ENCODE data around the gene MSI2.

The MSI2 gene

DNA sequence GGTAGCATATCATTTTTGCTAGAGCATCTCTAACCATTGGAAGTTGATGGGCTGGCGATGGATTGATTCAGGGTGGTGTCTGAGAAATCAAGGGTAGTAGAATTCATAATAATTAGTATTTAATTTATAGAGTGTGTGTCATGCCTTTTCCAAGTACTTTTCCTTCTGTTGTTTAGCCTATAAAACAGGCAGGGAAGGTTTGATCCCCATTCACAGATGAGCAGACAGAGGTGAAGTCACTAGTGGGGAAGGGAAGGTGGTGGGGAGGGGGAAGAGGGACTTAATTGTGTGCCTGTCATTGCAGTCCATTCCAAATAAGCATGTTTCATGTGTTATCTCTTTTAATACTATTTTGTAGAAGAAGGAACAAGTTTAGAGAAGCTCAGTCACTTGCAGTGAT, 131.3 kb downstream of the MSI2 start:
- TF ChIP-seq, protein P1, sequence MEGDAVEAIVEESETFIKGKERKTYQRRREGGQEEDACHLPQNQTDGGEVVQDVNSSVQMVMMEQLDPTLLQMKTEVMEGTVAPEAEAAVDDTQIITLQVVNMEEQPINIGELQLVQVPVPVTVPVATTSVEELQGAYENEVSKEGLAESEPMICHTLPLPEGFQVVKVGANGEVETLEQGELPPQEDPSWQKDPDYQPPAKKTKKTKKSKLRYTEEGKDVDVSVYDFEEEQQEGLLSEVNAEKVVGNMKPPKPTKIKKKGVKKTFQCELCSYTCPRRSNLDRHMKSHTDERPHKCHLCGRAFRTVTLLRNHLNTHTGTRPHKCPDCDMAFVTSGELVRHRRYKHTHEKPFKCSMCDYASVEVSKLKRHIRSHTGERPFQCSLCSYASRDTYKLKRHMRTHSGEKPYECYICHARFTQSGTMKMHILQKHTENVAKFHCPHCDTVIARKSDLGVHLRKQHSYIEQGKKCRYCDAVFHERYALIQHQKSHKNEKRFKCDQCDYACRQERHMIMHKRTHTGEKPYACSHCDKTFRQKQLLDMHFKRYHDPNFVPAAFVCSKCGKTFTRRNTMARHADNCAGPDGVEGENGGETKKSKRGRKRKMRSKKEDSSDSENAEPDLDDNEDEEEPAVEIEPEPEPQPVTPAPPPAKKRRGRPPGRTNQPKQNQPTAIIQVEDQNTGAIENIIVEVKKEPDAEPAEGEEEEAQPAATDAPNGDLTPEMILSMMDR (IDR thresholded peaks at IDR 0.05; ENCODE audit: control insufficient read depth, extremely low read depth, insufficient read depth): no peak
- no peak for DNase-seq (ENCODE audit: low read depth)
- H3K4me3 ChIP-seq (ENCODE audit: low read depth, low read length): no peak overlapping the region

DNA sequence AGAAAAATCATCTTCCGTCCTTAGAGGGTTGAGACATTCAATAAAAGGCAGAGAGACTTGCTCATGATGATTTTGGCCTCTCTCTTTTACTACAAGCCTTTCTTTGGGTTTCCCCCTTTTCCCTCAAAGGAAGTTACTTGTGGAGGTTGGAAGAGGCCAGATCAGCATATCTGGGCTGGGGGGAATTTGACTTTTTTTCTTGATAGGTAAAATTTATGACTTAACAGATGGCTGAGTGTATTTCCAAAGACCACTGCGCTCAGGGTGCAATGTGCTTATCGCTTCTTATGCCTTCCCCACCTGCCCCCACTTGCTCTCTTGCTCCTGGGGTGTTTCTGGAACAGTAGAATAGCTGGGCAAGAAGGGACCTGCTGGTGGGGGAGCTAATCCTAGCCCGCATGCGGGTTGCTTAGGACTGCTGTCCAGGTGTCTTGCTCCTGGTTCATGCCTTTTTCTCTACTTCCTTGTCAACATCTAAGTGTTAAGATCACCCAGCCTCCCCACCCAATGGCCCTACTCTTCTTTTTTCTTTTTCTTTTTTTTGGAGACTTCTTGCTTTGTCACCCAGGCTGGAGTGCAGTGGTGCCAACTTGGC, 131.9 kb downstream of the MSI2 start:
- no peak overlapping the region for H3K4me3 ChIP-seq (ENCODE audit: low read depth, low read length)

DNA sequence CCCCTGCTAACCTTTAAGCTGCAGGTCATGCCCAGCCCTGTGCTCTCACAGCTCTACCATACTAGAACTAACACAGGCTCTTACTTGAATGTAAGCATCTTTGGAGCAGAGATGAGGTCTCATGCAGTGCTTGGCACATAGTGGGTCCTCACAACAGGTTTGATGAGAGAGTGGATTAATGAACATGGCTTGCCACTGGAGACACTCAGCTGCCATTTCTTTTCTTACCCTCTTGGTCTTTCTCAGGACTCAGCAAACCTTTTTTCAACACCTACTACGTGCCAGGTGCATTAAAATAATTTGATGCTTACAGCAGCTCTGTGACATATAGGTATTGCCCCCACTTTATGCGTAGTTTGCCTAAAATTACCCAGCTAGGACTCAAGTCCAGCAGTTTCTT, 133.2 kb downstream of the MSI2 start:
- TF ChIP-seq, protein P1 (IDR thresholded peaks at IDR 0.05; ENCODE audit: control insufficient read depth, extremely low read depth, insufficient read depth): no peak
- H3K4me3 ChIP-seq (ENCODE audit: low read depth, low read length): no peak overlapping the region
- no peak for DNase-seq (ENCODE audit: low read depth)

More for the DNA sequence above, 131.9 kb downstream of the MSI2 start:
- TF ChIP-seq, protein P1 (IDR thresholded peaks at IDR 0.05; ENCODE audit: control insufficient read depth, extremely low read depth, insufficient read depth): no peak
- no peak for DNase-seq (ENCODE audit: low read depth)

DNA sequence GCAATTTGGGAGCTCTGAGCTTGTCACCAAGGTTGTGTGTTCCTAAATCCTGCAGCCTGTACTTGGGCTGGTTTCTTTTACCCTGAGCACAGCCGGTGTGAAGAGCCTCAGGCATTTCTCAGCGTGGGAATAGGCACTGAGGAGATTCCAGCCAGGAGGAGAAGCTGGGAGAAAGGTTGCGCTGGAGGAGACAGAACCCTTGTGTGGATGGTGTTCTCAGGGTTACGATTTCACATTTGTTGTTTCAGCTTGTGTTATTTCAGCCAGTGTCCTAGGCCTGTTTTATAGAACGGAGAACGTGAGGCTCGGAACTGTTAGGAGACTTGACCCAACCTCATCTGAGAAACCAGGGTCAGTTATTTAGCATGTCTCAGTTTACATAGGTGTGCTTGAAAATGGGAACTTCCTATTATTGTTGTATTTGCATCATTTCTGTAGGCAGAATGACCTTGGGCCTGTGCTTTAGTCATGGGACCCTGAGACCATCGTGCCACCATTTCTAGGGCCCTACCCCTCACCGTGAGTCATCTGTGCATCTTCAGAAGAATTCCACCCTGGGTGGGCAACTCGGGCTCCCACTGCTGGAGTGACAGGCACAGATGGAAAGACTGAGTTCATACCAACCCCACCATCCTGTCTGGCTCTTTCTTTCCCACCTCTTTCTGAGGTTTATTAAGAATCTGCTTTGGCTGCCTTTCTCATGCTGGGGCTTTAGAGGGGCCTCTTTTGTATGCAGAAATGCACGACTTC, 134.9 kb downstream of the MSI2 start:
- no peak overlapping the region for H3K4me3 ChIP-seq (ENCODE audit: low read depth, low read length)
- no peak for DNase-seq (ENCODE audit: low read depth)
- TF ChIP-seq, protein P1 (IDR thresholded peaks at IDR 0.05; ENCODE audit: control insufficient read depth, extremely low read depth, insufficient read depth): no peak

DNA sequence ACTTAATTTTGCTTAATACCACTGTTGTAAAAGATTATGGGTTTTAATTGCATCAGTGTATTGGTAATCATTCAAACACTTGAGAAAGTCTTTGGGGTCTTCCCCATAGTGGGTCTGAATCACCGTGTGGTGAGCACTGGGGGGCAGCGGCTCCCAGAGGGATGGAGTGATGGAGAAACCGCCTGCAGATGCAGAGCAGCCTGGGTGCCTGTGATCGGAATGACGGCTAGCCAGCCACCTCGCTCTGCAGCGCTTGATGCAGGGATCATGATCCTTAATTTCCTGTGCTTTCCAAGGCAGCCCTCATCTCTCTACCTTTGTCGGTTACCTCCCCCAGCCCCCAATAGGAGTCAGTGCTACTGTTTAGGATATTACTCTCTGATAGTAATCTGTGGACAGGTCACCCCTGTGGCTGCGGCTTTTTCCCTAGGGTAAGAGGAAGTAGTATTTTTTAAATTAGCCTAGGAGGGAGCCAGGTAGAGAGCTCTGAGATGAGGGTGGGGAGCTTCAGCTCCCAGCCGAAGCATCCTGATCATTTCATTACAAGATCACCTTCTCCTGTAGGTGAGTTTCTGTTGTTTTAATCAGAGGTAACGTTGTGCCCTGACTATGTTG, 135.6 kb downstream of the MSI2 start:
- TF ChIP-seq, protein P1 (IDR thresholded peaks at IDR 0.05; ENCODE audit: control insufficient read depth, extremely low read depth, insufficient read depth): no peak
- DNase-seq (ENCODE audit: low read depth): no peak
- H3K4me3 ChIP-seq (ENCODE audit: low read depth, low read length): no peak overlapping the region

DNA sequence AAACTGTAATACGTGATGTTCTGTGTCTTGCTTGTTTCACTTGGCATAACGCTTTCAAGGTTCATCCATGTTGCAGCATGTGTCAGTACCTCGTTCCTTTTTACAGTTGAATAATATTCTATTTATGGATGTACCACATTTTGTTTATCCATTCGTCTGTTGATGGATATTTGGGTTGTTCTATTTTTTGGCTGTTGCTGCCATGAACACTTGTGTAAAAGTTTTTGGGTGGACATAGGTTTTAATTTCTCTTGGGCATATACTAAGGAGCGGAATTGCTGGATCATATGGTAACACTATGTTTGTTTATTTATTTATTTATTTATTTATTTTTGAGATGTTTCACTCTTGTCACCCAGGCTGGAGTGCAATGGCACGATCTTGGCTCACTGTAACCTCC, 137.0 kb downstream of the MSI2 start:
- TF ChIP-seq, protein P1 (IDR thresholded peaks at IDR 0.05; ENCODE audit: control insufficient read depth, extremely low read depth, insufficient read depth): no peak
- no peak overlapping the region for H3K4me3 ChIP-seq (ENCODE audit: low read depth, low read length)
- DNase-seq (ENCODE audit: low read depth): no peak

All from LNCaP clone FGC (cell line).